ENCODE results near the gene PCNT.

PCNT gene

GRCh38 chr21:46414965-46415275 lies 91.0 kb downstream of the PCNT start:
- Histone ChIP-seq H3K27me3 (ENCODE audit: low read depth, low read length) (no peaks in the 10 kb centered on the region), H3K9me3 (ENCODE audit: control insufficient read depth in 1 of 2, low read length in 2 of 2) (no peaks in the 10 kb centered on the region), H3K27ac (ENCODE audit: low read length) (no peak overlapping the region), H3K36me3 (ENCODE audit: control insufficient read depth in 1 of 2, insufficient read depth in 2 of 2, low read length in 2 of 2) (peaks cover 6 to 64% of the 10 kb centered on the region in 2 donors), H3K4me3 (ENCODE audit: low read depth in 1 of 2, low read length in 2 of 2) (no peak overlapping the region), H3K4me1 (ENCODE audit: control insufficient read depth in 1 of 2, insufficient read depth in 2 of 2, low read length in 2 of 2) (no peaks in the 10 kb centered on the region)

GRCh38 chr21:46416551-46416950 lies 92.6 kb downstream of the PCNT start:
- H3K27ac ChIP-seq (ENCODE audit: low read length), result no peak overlapping the region
- no peaks in the 10 kb centered on the region for H3K27me3 ChIP-seq (ENCODE audit: low read depth, low read length)
- H3K4me1 ChIP-seq (ENCODE audit: control insufficient read depth in 1 of 2, insufficient read depth in 2 of 2, low read length in 2 of 2), result no peaks in the 10 kb centered on the region
- H3K9me3 ChIP-seq (ENCODE audit: control insufficient read depth in 1 of 2, low read length in 2 of 2), result no peaks in the 10 kb centered on the region
- no peak overlapping the region for H3K4me3 ChIP-seq (ENCODE audit: low read depth in 1 of 2, low read length in 2 of 2)
- H3K36me3 ChIP-seq (ENCODE audit: control insufficient read depth in 1 of 2, insufficient read depth in 2 of 2, low read length in 2 of 2), result peaks cover 6 to 65% of the 10 kb centered on the region in 2 donors

GRCh38 chr21:46418265-46418946 lies 94.5 kb downstream of the PCNT start:
- Histone ChIP-seq H3K36me3 (ENCODE audit: control insufficient read depth in 1 of 2, insufficient read depth in 2 of 2, low read length in 2 of 2) (peaks cover 10 to 59% of the 10 kb centered on the region in 2 donors), H3K9me3 (ENCODE audit: control insufficient read depth in 1 of 2, low read length in 2 of 2) (no peaks in the 10 kb centered on the region), H3K27ac (ENCODE audit: low read length) (no peak overlapping the region), H3K4me1 (ENCODE audit: control insufficient read depth in 1 of 2, insufficient read depth in 2 of 2, low read length in 2 of 2) (no peaks in the 10 kb centered on the region), H3K27me3 (ENCODE audit: low read depth, low read length) (no peaks in the 10 kb centered on the region), H3K4me3 (ENCODE audit: low read depth in 1 of 2, low read length in 2 of 2) (no peak overlapping the region)

- Histone ChIP-seq H3K27ac (ENCODE audit: low read length) (no peak overlapping the region), H3K27me3 (ENCODE audit: low read depth, low read length) (no peaks in the 10 kb centered on the region), H3K36me3 (ENCODE audit: control insufficient read depth in 1 of 2, insufficient read depth in 2 of 2, low read length in 2 of 2) (peaks cover 10 to 64% of the 10 kb centered on the region in 2 donors), H3K4me3 (ENCODE audit: low read depth in 1 of 2, low read length in 2 of 2) (no peak overlapping the region), H3K9me3 (ENCODE audit: control insufficient read depth in 1 of 2, low read length in 2 of 2) (no peaks in the 10 kb centered on the region), H3K4me1 (ENCODE audit: control insufficient read depth in 1 of 2, insufficient read depth in 2 of 2, low read length in 2 of 2) (no peaks in the 10 kb centered on the region)
Measured at GRCh38 chr21:46420241-46421190, 96.6 kb downstream of the PCNT start.

- Histone ChIP-seq H3K9me3 (ENCODE audit: control insufficient read depth in 1 of 2, low read length in 2 of 2) (no peaks in the 10 kb centered on the region), H3K27me3 (ENCODE audit: low read depth, low read length) (no peaks in the 10 kb centered on the region), H3K27ac (ENCODE audit: low read length) (no peak overlapping the region), H3K4me3 (ENCODE audit: low read depth in 1 of 2, low read length in 2 of 2) (no peak overlapping the region), H3K36me3 (ENCODE audit: control insufficient read depth in 1 of 2, insufficient read depth in 2 of 2, low read length in 2 of 2) (peaks cover 10 to 61% of the 10 kb centered on the region in 2 donors), H3K4me1 (ENCODE audit: control insufficient read depth in 1 of 2, insufficient read depth in 2 of 2, low read length in 2 of 2) (no peaks in the 10 kb centered on the region)
Measured at GRCh38 chr21:46421191-46421750, 97.3 kb downstream of the PCNT start.

- peaks cover 10 to 61% of the 10 kb centered on the region in 2 donors for H3K36me3 ChIP-seq (ENCODE audit: control insufficient read depth in 1 of 2, insufficient read depth in 2 of 2, low read length in 2 of 2)
- no peaks in the 10 kb centered on the region for H3K27me3 ChIP-seq (ENCODE audit: low read depth, low read length)
- H3K4me3 ChIP-seq (ENCODE audit: low read depth in 1 of 2, low read length in 2 of 2), result no peak overlapping the region
- H3K4me1 ChIP-seq (ENCODE audit: control insufficient read depth in 1 of 2, insufficient read depth in 2 of 2, low read length in 2 of 2), result no peaks in the 10 kb centered on the region
- H3K27ac ChIP-seq (ENCODE audit: low read length), result no peak overlapping the region
- H3K9me3 ChIP-seq (ENCODE audit: control insufficient read depth in 1 of 2, low read length in 2 of 2), result no peaks in the 10 kb centered on the region
Measured at GRCh38 chr21:46421756-46422555, 98.0 kb downstream of the PCNT start.

- no peak overlapping the region for H3K27ac ChIP-seq (ENCODE audit: low read length)
- H3K4me3 ChIP-seq (ENCODE audit: low read depth in 1 of 2, low read length in 2 of 2), result no peak overlapping the region
- H3K36me3 ChIP-seq (ENCODE audit: control insufficient read depth in 1 of 2, insufficient read depth in 2 of 2, low read length in 2 of 2), result peaks cover 10 to 64% of the 10 kb centered on the region in 2 donors
- H3K27me3 ChIP-seq (ENCODE audit: low read depth, low read length), result no peaks in the 10 kb centered on the region
- no peaks in the 10 kb centered on the region for H3K4me1 ChIP-seq (ENCODE audit: control insufficient read depth in 1 of 2, insufficient read depth in 2 of 2, low read length in 2 of 2)
- H3K9me3 ChIP-seq (ENCODE audit: control insufficient read depth in 1 of 2, low read length in 2 of 2), result no peaks in the 10 kb centered on the region
Measured at GRCh38 chr21:46422636-46423241, 98.8 kb downstream of the PCNT start.

- Histone ChIP-seq H3K36me3 (ENCODE audit: control insufficient read depth in 1 of 2, insufficient read depth in 2 of 2, low read length in 2 of 2) (peaks cover 4 to 64% of the 10 kb centered on the region in 2 donors), H3K9me3 (ENCODE audit: control insufficient read depth in 1 of 2, low read length in 2 of 2) (no peaks in the 10 kb centered on the region), H3K4me1 (ENCODE audit: control insufficient read depth in 1 of 2, insufficient read depth in 2 of 2, low read length in 2 of 2) (no peaks in the 10 kb centered on the region), H3K4me3 (ENCODE audit: low read depth in 1 of 2, low read length in 2 of 2) (no peak overlapping the region), H3K27me3 (ENCODE audit: low read depth, low read length) (no peaks in the 10 kb centered on the region), H3K27ac (ENCODE audit: low read length) (no peak overlapping the region)
Measured at GRCh38 chr21:46423546-46424038, 99.6 kb downstream of the PCNT start.

GRCh38 chr21:46424039-46424591 lies 100.2 kb downstream of the PCNT start:
- H3K4me1 ChIP-seq (ENCODE audit: control insufficient read depth in 1 of 2, insufficient read depth in 2 of 2, low read length in 2 of 2), result no peaks in the 10 kb centered on the region
- no peaks in the 10 kb centered on the region for H3K9me3 ChIP-seq (ENCODE audit: control insufficient read depth in 1 of 2, low read length in 2 of 2)
- H3K27ac ChIP-seq (ENCODE audit: low read length), result no peak overlapping the region
- peaks cover 4 to 65% of the 10 kb centered on the region in 2 donors for H3K36me3 ChIP-seq (ENCODE audit: control insufficient read depth in 1 of 2, insufficient read depth in 2 of 2, low read length in 2 of 2)
- no peaks in the 10 kb centered on the region for H3K27me3 ChIP-seq (ENCODE audit: low read depth, low read length)
- H3K4me3 ChIP-seq (ENCODE audit: low read depth in 1 of 2, low read length in 2 of 2), result no peak overlapping the region

- peaks cover 4 to 61% of the 10 kb centered on the region in 2 donors for H3K36me3 ChIP-seq (ENCODE audit: control insufficient read depth in 1 of 2, insufficient read depth in 2 of 2, low read length in 2 of 2)
- no peaks in the 10 kb centered on the region for H3K4me1 ChIP-seq (ENCODE audit: control insufficient read depth in 1 of 2, insufficient read depth in 2 of 2, low read length in 2 of 2)
- H3K27ac ChIP-seq (ENCODE audit: low read length), result no peak overlapping the region
- no peak overlapping the region for H3K4me3 ChIP-seq (ENCODE audit: low read depth in 1 of 2, low read length in 2 of 2)
- no peaks in the 10 kb centered on the region for H3K27me3 ChIP-seq (ENCODE audit: low read depth, low read length)
- no peaks in the 10 kb centered on the region for H3K9me3 ChIP-seq (ENCODE audit: control insufficient read depth in 1 of 2, low read length in 2 of 2)
Measured at GRCh38 chr21:46424621-46425020, 100.7 kb downstream of the PCNT start.

Data from muscle layer of duodenum (tissue), 2 donors.